Fibroblast of skin of left quadriceps (primary cell): Measurements from ENCODE around the gene FCHSD2.
"Not testable (repeated sequence)": the region's sequence is repeated elsewhere in the genome, so short reads cannot be mapped to it uniquely, and the experiment has no call there.

ENCODE experiments used
- DNase-seq, 2 experiments: peaks; one replicate each; pipeline ENCODE4 v3.0.0-alpha.2; 2013; ENCODE audit warnings: low read depth in 2 of 2

The FCHSD2 gene

GRCh38 chr11:72838691-72839305, 303.3 kb downstream of the FCHSD2 start:
- no peak for DNase-seq

- no peak for DNase-seq
Observed at GRCh38 chr11:72836111-72836510, 306.0 kb downstream of the FCHSD2 start.

GRCh38 chr11:72834905-72835304, 307.2 kb downstream of the FCHSD2 start:
- DNase-seq, result no peak

- DNase-seq, result no peak
Observed at GRCh38 chr11:72833811-72834493, 308.2 kb downstream of the FCHSD2 start.

- DNase-seq, result no peak
Observed at GRCh38 chr11:72833083-72833733, 308.9 kb downstream of the FCHSD2 start.

- no peak for DNase-seq
Observed at GRCh38 chr11:72832301-72833082, 309.6 kb downstream of the FCHSD2 start.

GRCh38 chr11:72831521-72832300, 310.4 kb downstream of the FCHSD2 start:
- DNase-seq, result no peak

- DNase-seq, result no peak
Observed at GRCh38 chr11:72829884-72830533, 312.1 kb downstream of the FCHSD2 start.

GRCh38 chr11:72829178-72829577, 312.9 kb downstream of the FCHSD2 start:
- DNase-seq, result no peak

GRCh38 chr11:72828692-72829101, 313.4 kb downstream of the FCHSD2 start:
- no peak for DNase-seq

GRCh38 chr11:72828081-72828567, 314.0 kb downstream of the FCHSD2 start:
- DNase-seq, result no peak

- not testable (repeated sequence) for DNase-seq
Observed at GRCh38 chr11:72827656-72828055, 314.5 kb downstream of the FCHSD2 start.

- no peak for DNase-seq
Observed at GRCh38 chr11:72826942-72827480, 315.1 kb downstream of the FCHSD2 start.

- DNase-seq, result no peak
Observed at GRCh38 chr11:72826191-72826941, 315.8 kb downstream of the FCHSD2 start.

GRCh38 chr11:72825661-72826060, 316.5 kb downstream of the FCHSD2 start:
- DNase-seq, result no peak

GRCh38 chr11:72824811-72825505, 317.2 kb downstream of the FCHSD2 start:
- no peak for DNase-seq

GRCh38 chr11:72824020-72824419, 318.1 kb downstream of the FCHSD2 start:
- DNase-seq, result no peak

GRCh38 chr11:72823105-72823804, 318.9 kb downstream of the FCHSD2 start:
- DNase-seq, result no peak
